ENCODE data around the gene LZTFL1.

LZTFL1 gene

GRCh38 chr3:45807133-45807532 lies 34.8 kb downstream of the LZTFL1 start:
- no peak for DNase-seq

DNA sequence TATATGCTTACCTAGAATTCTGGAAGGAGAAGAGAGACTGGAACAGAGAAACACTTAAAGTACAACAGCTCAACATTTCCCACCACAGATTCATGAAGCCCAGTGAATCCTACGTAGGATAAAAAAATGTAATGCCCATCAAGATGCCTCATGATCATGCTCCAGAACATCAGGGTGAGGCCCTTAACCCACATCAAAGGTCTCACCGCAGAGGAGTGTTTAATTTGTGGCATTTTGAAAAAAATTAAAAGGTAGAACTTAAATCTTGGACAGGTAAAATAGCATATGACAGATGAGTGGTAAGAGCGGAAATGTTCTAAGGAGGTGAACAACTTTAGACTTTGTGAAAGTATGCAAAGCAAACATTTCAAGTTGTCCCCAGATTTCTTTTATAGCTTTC lies 35.8 kb downstream of the LZTFL1 start:
- no peak for DNase-seq

DNA sequence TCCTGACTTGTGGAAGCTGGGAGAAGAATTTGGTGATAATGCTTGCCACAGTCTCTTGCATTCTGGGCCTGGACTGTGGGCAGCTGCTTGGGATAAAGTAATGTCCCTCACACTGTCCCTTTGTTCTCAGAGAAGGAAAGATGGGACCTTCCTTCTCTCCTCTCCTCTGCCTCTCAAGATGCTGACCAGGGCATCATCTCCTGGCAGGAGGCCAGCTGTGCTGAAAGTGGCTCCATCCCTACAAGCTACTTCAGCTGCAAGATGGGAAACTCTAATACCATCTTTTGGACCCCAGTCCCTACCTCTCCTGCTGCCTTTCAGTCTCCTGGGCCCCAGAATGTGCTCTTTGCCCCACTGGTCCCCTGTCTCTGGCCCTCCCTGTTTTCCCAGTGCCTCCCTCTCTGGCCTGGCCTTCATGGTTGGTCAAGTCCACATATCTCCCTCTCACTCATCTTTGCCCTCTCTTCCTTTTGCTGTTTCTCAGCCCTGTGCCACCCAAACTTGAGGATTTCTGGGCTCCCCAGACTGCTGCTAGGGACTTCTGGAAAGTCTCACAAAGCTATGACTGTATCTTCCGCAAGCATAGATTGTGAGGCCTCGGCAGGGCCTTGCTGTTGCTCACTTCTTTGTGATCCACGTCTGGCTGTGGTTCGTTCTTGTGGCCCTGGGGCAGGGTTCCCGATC lies 38.5 kb downstream of the LZTFL1 start:
- no peak for DNase-seq

DNA sequence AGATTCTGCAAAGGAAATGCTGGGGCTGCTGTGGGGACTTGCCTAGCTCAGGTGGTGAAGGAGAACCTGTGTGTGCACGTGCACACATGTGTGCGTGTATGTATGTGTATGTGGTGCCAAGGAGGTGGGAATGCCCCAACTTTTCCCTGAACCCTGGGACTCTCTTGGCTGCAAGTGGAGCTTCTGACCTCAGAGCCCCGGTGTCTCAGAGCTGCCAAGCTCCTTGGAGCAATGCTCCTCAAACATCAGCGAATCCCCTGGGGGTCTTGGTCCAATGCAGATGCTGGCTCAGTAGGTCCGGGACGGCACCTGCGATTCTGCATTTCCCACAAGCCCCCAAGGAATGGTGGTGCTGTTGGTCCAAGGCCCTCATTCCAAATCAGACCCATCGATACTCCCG lies 39.8 kb downstream of the LZTFL1 start:
- DNase-seq, result no peak

- no peak for DNase-seq
These were observed 41.3 kb downstream of the LZTFL1 start for GRCh38 chr3:45800611-45801010.

GRCh38 chr3:45799586-45799985 lies 42.3 kb downstream of the LZTFL1 start:
- DNase-seq, result no peak

DNA sequence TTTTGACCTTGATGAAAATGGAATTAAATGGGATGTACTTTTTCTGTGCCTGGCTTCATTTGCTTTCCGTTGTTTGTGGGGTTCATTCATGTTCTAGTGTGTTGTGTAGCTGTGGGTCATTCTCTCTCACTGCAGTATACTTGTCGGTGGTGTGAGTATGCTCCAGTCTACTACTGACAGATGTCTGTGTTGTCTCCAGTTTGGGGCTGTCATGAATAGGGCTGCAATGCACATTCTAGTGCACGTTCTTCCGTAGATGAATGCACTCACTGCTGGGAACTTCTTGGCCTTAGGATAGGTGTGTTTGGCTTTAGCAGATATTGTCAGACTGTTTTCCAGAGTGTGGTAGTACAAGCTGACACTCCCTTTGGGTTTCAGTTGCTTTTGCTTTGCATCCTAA lies 43.9 kb downstream of the LZTFL1 start:
- DNase-seq, result no peak

- no peak for DNase-seq
These were observed 44.8 kb downstream of the LZTFL1 start for GRCh38 chr3:45796902-45797637.

- no peak for DNase-seq
These were observed 45.8 kb downstream of the LZTFL1 start, which contains the start of gene SLC6A20 for GRCh38 chr3:45795882-45796765. TSS of gene SLC6A20 (minus strand) at chr3:45796536. CDS start at chr3:45796419, 117 bp downstream.

- no peak for DNase-seq
These were observed 46.4 kb downstream of the LZTFL1 start for GRCh38 chr3:45795509-45795881.

DNA sequence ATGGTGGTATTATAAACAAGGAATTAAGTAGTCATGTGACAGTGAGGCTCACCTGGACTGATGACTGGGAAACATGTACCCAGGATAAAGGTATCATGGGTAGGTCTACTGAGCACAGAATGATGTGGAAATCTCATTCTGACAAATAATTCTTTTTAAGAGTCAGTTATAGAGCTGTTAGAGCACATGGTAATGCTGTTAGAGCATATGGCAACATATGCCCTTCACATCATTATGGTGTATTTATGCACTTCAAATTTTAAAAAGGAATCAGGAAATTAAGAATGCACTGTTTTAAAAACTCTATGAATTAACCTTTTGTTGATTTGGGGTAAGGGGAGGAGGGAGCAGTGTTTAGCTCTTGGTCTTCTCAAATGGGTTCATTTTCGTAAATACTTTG lies 47.3 kb downstream of the LZTFL1 start:
- no peak for DNase-seq

DNA sequence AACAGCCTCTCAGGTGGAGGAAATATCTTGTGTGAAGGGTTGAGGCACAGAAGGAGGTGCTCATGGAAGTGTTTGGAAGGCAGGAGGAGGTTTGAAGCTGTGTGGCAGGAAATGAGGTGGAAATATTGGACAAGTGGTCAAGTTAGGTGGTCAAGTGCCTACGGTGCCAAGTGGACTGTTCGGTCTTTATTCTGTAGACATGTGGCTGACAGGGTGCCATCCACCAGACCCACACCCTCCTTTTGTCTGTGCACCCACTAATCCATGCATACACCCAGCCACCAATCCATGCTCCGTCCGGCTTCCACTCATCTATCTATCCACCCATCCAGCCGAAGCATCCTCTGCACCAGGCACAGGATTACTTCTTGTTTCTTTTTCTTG lies 47.8 kb downstream of the LZTFL1 start:
- no peak for DNase-seq

DNA sequence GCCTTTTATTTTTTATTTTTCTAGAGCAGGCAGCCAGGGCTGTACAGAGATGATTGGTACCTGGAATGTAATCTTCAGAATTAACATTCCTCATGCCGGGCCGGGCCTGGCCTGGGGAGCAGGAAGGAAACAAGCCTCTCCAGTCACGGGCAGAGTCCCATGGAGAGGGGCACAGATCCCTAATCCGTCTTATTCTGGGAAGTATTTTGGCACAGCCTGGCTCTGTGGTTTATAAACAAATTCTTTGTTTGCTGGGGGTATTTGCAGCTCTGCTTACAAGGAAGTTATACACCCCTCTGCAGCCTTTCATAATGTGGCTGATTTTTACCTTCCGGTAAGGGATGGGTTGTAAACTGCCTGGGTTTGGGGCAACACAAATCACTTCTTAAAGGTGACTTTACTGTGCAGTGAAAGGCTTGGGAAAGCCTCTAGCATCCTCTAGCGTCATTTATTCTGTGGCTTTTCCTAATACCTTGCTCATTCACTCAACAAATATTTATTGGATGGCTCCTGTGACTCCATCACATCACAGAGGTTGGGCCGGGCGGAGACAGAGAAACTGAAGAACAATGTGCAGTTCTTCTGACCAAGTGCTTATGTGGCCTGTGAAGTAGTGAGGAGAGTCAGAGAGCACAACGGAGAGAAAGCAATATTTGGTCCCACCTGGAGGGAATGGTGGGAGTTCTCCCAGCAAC lies 48.3 kb downstream of the LZTFL1 start:
- no peak for DNase-seq

DNA sequence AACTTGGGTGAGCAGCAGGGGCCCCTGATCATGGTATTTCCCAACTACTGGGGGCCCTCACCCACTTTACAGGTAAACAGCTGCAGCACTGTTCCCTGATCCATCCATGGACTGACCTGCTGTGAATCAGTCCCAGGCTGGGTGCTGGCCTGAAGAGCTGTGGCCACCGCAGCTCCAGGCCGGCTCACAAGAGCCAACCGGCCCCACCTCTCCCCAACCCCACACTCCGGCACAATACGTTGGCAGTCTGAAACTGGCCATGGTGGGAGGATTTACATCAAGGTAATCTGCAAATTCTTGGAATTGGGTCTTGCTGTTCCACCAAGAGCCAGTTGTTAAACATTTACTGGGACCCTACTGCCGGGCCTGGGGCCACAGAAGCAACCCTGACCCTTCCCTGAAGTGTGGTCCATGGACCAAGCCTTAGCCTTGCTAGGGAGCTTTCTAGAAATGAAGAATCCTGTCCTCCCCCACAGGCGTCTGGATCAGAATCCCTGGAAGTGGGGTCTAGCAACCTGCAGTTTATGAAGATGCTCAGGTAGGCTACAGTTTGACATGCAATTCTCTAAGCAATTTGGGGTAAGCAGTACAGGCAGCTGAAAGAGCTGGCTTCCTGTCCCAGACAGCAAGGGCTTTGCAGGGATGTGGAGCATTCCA lies 49.3 kb downstream of the LZTFL1 start:
- DNase-seq, result no peak

GRCh38 chr3:45792036-45792435 lies 49.9 kb downstream of the LZTFL1 start:
- DNase-seq, result no peak

DNA sequence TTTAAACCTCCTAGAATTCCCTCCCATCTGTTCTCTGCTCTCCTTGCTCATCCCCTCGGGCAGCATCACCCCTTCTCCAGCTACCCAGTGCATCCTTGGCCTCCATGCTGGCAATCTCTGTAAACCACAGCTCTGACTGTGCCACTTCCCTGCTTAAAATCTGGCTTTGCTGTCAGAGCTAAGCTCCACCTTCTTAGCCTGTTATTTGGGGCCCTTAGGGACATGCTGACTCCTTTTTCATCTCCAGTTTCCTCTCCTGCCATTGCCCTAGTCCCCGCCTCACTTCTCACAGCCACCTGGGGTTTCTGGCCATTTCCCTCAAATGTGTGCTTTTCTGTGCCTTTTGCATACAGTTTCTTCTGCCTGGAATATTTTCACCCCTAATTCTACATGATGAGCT lies 51.3 kb downstream of the LZTFL1 start:
- no peak for DNase-seq

- no peak for DNase-seq
These were observed 52.6 kb downstream of the LZTFL1 start for GRCh38 chr3:45789235-45789812.

GRCh38 chr3:45787551-45787950 lies 54.4 kb downstream of the LZTFL1 start:
- DNase-seq, result no peak

- DNase-seq, result no peak
These were observed 55.0 kb downstream of the LZTFL1 start for GRCh38 chr3:45786801-45787495.

GRCh38 chr3:45785605-45786150 lies 56.2 kb downstream of the LZTFL1 start:
- no peak for DNase-seq

- DNase-seq, result no peak
These were observed 58.3 kb downstream of the LZTFL1 start for GRCh38 chr3:45783667-45784066.
